ENCODE data around the gene IL31.

The IL31 gene

GRCh38 chr12:122150127-122150681 lies 23.8 kb downstream of the IL31 start:
- DNase-seq: no peak

GRCh38 chr12:122148657-122149056 lies 25.4 kb downstream of the IL31 start:
- DNase-seq: no peak

DNA sequence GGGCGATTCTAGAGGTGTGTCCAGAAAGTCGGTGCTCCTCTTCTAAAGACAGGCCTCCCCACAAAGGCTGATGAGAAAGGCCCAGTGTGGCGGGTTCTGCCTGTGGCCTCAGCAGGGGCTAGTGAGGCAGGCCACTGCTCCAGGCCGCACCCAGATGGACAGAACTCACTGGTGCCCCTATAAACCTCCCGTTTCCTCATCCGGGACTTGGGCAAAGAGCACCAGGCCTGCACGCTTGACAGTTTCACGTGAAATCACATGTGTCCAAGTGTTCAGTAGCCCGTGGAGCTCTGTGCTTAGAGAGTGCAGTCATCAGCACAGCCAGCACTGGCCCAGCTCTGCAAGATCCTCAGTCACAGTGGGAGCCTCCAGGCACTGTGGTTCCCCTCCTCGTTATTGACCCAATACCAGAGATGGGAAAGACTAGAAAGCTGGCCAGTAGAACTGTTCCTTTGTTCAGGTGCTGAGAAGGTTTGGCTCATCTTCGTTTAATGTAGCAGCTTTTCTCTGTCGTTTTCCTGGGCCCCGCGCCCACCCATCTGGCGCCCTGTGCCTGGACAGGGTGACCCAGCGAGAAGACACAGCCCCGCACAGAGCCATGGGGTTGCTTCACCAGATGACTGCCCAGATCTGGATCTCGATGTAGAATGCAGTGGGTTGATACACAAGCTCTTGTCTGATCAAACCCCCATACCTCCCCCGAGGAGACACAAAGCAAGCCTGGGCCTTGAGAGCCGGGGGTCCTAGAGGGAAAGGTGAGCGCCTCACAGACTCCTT lies 26.3 kb downstream of the IL31 start:
- no peak for DNase-seq

DNA sequence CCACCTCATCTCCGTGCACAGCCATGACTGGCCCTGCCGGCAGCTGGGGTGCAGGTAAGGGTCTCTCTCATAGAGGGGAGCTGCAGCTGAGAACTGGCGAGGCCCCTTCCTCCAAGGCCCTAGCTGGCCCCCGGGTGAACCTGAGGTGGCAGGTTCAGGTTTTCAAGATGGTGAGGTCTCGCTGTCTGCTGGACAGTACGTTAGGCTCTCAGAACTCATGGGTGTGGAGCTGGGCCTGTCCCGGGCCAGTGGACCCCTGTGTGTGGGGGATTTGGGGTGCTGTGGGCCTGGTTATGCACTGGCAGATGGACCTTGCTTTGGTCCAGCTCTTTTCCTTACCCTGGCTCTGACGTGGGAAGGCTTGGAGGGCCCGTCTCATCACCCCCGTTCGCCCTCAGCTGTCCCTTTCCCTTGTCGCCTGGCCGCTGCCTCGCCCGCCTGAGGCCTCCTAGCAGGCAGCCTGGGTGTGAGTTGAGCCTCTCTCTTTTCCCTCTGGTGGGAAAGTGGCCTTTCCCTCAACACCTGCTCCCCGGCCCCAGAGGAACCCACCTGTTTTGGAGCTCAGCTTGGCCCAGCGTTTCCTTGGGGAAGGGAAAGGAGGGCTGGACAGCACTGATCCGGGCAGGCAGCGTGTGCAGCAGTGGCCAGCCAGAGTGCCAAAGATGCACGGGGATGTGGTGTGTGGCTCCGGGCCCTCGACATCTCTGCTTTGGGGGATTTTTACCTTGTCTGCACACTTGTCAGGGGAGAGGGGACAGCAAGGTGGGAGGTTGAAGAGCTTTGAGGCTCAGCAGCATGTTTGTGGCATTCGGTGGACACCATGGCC lies 28.3 kb downstream of the IL31 start:
- DNase-seq: no peak

DNA sequence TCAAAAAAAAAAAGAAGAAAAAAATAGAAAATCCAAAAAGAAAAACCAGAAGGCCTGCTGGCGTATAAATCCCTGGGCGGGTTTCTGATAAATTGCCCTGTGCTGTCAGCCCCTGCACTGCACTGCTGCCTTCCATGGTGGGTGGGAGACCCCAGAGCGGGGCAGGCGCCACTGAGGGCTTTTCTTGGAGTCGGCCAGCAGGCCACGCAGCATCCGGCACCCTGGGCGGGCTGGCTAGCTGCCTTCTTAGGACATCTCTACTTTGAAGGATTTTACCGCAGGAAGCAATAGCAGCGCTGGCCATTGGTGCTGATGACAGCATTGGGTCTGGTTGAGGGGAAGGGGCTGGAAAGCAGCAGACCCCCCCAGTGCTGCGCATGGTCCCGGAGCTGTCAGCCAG lies 29.1 kb downstream of the IL31 start:
- DNase-seq: no peak

DNA sequence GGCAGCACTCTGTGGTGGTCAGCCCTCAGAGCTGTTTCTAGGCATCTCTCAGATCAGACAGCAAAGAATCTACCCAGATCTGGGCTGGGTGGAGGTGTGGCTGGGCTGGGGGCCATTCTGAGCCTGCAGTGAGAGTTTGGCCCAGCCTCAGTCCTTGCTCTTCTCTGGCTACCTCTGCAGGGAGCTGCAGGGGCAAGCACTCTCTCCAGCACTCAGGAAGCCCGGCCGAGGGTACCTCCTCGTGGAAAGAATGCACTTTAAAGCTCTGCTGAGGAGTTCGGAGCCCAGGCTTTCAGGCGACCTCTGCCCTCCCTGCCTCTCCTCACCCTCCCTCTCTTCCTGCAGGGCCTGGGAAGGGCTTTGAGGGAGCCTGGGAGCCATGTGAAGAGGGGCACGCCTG lies 31.2 kb downstream of the IL31 start:
- no peak for DNase-seq

- DNase-seq: no peak
These were observed 31.9 kb downstream of the IL31 start for GRCh38 chr12:122141911-122142725.

DNA sequence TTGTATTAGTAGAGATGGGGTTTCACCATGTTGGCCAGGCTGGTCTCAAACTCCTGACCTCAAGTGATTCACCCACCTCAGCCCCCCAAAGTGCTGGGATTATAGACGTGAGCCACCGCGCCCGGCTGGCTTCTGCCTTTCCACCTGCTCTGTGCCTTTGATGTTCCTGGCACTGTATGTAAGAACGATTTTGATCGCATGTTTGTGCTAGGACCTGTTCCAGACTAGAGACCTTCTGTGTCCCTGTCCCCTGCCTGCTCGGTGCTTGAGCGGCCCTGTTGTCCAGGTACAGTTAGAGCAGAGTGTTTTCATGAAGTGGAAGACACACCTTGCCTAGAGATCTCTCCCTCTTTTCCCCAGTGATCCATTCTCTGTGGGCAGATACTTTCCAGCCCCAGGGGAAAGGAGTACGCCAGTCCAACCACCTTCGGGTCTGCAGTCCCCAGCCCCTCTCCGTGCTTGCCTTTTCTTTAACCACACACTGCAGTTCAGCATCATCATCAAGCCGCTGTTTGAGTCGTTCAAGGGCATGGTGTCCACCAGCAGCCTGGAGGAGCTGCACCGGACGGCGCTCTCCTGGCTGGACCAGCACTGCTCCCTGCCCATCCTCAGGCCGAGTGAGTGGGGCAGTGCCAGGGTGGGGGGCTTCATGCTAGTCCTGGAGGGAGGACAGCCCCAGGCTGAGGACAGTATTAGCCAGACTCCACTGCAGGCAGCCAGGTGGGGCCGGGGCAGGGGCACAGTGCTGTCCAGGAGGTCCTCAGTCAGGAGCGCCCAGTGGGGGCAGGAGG lies 33.4 kb downstream of the IL31 start:
- no peak for DNase-seq

GRCh38 chr12:122139941-122140340 lies 34.1 kb downstream of the IL31 start:
- DNase-seq: no peak

GRCh38 chr12:122139266-122139665 lies 34.8 kb downstream of the IL31 start:
- DNase-seq: no peak

DNA sequence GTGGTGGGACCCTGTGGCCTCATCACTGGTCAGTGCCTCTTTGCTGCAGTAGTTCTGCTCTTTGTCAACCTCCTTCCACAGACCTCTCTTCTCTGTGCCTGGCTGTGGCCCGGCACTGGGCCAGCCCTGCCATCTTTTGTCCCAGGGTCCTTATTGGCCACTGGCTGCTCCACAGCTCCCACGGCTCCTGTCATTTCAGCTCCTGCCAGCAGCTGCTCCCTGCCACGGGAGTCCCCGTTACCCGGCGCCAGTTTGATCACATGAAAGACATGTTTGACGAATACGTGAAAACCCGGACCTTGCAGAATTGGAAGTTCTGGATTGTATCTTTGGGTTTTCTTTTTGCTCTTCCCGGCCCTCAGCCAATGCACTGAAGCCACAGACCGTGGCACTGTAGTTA lies 35.4 kb downstream of the IL31 start:
- DNase-seq: no peak

- DNase-seq: no peak
These were observed 35.8 kb downstream of the IL31 start for GRCh38 chr12:122138181-122138580.

DNA sequence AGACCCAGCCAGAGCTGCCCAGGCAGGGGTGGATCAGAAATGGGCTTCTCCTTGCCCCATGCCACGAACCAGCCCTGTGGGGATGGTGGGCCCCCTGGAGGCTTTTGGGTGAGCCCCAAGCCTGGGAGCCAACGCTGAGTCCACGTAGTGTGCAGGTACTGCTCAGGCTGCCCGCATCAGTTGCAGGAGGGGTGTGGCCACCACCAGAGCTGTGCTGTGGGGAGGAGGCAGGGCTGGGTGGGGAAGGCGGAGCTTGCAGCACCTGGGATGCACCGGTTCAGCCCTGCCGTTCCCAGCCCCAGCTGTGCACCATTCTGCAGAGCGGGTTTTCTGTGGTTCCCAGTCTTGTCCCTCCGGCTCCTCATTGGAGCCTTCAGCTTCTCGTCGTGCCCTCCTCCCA lies 36.3 kb downstream of the IL31 start:
- DNase-seq: no peak

DNA sequence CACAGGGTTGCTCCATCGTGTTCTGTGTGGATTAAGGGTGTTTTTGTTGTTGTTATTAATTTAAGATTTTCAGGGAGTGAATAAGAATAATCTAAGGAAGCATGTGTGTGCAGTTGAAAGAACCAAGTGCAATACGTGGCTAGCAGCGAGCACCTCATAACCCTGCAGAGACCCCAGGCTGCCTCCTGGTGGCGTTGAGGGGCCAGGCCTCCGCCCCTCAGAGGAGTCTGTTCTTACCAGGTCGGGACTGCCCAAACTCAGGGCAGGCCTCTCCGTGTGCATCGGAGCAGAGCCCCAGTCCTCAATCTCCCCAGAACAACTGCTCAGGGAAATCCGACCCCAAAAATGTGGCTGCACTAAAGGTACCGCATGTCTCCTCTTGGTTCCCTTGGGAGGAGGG lies 36.8 kb downstream of the IL31 start:
- no peak for DNase-seq

GRCh38 chr12:122135437-122136031 lies 38.5 kb downstream of the IL31 start:
- DNase-seq: no peak

- DNase-seq: no peak
These were observed 40.6 kb downstream of the IL31 start for GRCh38 chr12:122133192-122133950.

DNA sequence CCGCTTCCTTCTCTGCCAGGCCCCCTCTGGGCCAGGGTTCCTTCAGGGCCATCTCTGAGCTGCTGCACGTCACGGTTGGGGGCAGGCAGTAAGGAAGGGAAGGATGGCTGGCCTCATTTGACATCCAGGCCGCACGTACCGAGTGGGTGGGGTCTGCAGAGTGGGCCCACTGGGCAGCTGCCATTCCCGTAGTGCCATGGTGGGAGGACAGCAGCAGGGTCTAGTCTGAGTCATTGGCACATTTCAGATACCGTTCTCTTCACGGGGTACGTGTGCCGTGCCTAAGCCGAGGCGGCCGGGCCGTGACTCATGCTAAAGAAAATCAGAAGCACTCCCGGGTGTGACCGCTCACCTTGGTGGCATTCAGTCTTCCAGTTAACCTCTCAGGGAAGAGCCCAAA lies 43.9 kb downstream of the IL31 start:
- no peak for DNase-seq

GRCh38 chr12:122129131-122129530 lies 44.9 kb downstream of the IL31 start:
- DNase-seq: no peak

DNA sequence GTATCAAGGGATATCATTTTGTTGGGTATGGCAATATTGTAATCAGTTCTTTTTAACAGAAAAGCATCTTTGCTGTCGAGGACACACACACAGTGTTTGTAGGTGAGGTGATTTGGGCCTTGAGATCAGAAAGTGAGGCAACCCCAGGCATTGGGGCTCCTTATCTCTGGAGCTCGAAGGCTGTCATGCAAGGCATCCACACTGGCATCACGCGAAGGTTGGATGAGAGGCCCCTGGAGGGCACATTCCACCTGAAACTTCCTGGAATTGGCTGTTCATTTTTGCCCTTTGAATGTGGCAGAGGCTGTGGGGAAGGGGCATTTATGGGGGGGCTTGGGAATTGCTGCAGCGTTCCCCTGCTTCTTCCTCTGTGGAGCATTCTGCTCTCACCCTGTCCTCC lies 45.5 kb downstream of the IL31 start:
- DNase-seq: no peak

DNA sequence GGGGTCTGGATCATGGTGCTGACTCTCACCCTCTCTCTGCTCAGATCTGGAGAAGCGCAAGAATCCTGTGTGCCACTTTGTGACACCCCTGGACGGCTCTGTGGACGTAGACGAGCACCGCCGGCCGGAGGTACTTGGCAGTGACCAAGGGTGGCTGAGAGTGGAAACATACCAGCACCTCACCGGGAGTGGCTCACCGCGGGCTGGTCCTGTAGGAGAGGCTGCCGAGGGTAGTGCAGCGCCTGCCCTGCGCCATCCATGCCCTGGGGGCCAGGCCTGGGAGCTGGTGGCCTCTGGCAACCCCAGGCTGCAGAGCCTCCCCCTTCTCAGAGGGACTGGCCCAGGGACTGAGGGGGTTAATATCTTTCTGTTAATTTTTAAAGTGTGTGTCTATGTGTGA lies 46.2 kb downstream of the IL31 start:
- no peak for DNase-seq

Measured in activated naive CD4-positive, alpha-beta T cell treated with anti-CD3 and anti-CD28 coated beads, Interleukin-2, amount 50 U/mL, for 16 hours (primary cell).